ENCODE measurements around the gene MSL3B.

GRCh38 chr2:233905945-233906344 is 37.8 kb upstream of the MSL3B start:
- TF ChIP-seq CTCF (IDR thresholded peaks at IDR 0.05) (no peak), POLR2A (IDR thresholded peaks at IDR 0.05) (no peak)
